Calu3 (cell line): ENCODE results near the gene EEF2. TPM values are rescaled to one million over a fixed set of nuclear protein-coding genes. Genes with fewer than 3 reads are reported as not detected.

Source experiments
- BruUV-seq: library from RNA; stranded (reverse); fragments of 400-500 nt; replicated peaks from 2 replicates; lab custom pipeline; 2021; lab: Mats Ljungman, UMichigan
- CTCF ChIA-PET: fragments of 300-600 bp; sonication (Branson Sonifier 250); formaldehyde crosslinking; loops from one replicate; lab custom pipeline; 2022; ENCODE audit warnings: antibody characterized with exemption; lab: Charles Lee
- DNase-seq: peaks from one replicate; pipeline ENCODE4 v3.0.0; 2022
- H3K27ac Mint-ChIP-seq: one replicate; pipeline ENCODE4 v1.8.0; 2022; ENCODE audit warnings: mixed read lengths; ENCODE audit not compliant: unreplicated experiment
- H3K27me3 Mint-ChIP-seq: one replicate; pipeline ENCODE4 v1.8.0; 2022; ENCODE audit warnings: mixed read lengths; ENCODE audit not compliant: unreplicated experiment
- H3K36me3 Mint-ChIP-seq: one replicate; pipeline ENCODE4 v1.8.0; 2022; ENCODE audit warnings: mild to moderate bottlenecking, moderate library complexity, mixed read lengths; ENCODE audit not compliant: insufficient read depth, unreplicated experiment
- H3K4me1 Mint-ChIP-seq: one replicate; pipeline ENCODE4 v1.8.0; 2022; ENCODE audit warnings: mild to moderate bottlenecking, low read depth, mixed read lengths; ENCODE audit not compliant: unreplicated experiment
- H3K4me3 Mint-ChIP-seq: one replicate; pipeline ENCODE4 v1.8.0; 2022; ENCODE audit warnings: mild to moderate bottlenecking, low read depth, moderate library complexity, mixed read lengths; ENCODE audit not compliant: unreplicated experiment
- H3K9me3 Mint-ChIP-seq: one replicate; pipeline ENCODE4 v1.8.0; 2022; ENCODE audit warnings: low read depth, mixed read lengths; ENCODE audit not compliant: unreplicated experiment
- CTCF ChIP-seq: fragments of 200-600 bp; IDR thresholded peaks from one replicate; pipeline ENCODE4 v1.8.0; 2022; ENCODE audit warnings: antibody characterized with exemption; ENCODE audit not compliant: unreplicated experiment
- intact Hi-C: fragments of 100-400 bp; cut with micrococcal nuclease; formaldehyde crosslinking; loops from one replicate; pipeline ENCODE4 v1.10.0; 2022; ENCODE audit not compliant: unreplicated experiment
- total RNA-seq: library from RNA; stranded (reverse); gene quantifications from 2 replicates; pipeline ENCODE4 v1.2.3, GENCODE V29; 2022

EEF2 gene
- total RNA-seq, 1 experiment from 2014 or later = 1,166 TPM

GRCh38 chr19:4019578-4019977 is 34.3 kb upstream of the EEF2 start:
- H3K9me3 Mint-ChIP-seq = no peaks in the 10 kb centered on the region
- no TSS peak for BruUV-seq
- intact Hi-C loops = no loop called here
- CTCF ChIA-PET = no interaction called here
- DNase-seq = no peak
- no peaks in the 10 kb centered on the region for H3K4me1 Mint-ChIP-seq
- no peak for TF ChIP-seq CTCF
- H3K27me3 Mint-ChIP-seq = no peaks in the 10 kb centered on the region
- H3K27ac Mint-ChIP-seq = no peak overlapping the region
- H3K4me3 Mint-ChIP-seq = no peak overlapping the region
- H3K36me3 Mint-ChIP-seq = peaks cover 32% of the 10 kb centered on the region

DNA sequence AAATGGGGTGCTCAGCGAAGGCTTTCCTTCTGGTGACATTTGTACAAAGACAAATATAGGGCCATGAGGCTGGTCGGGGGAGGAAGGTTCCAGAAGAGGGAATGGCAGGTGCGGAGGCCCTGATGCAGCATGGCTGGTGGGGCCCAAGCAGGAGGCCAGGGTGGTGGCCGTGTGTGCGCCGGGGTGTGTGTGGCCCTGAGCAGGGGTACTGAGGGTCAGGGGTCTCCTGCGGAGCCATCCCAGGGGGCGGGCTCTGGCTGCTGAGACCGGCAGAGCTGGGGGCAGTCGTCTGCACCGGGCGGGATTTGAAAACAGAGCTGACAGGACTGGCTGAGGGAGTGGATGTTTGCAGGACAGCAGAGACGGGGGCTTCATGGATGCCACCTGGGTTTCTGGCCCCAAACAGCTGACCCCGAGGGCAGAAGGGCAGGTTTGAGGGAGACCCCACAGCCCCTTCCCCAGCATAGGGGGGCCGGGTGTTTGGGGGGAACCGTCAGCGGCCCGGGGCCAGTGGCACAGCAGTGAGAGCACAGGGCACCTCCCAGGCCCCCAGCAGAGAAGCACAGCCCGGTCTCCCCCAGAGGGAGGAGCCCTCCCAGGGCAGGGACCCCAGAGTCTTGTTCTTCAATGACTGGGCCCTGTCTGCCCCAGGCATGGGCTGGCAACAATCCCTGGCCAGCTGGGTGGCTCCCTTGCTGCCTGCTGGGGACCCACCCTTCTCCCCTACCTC is 33.7 kb upstream of the EEF2 start:
- intact Hi-C loops = no loop called here
- no peaks in the 10 kb centered on the region for H3K27me3 Mint-ChIP-seq
- DNase-seq = no peak
- no peak for TF ChIP-seq CTCF
- no peaks in the 10 kb centered on the region for H3K4me1 Mint-ChIP-seq
- H3K9me3 Mint-ChIP-seq = no peaks in the 10 kb centered on the region
- CTCF ChIA-PET = no interaction called here
- H3K36me3 Mint-ChIP-seq = peaks cover 27% of the 10 kb centered on the region
- no TSS peak for BruUV-seq
- peak overlapping the region; percentile 19 for H3K27ac Mint-ChIP-seq
- H3K4me3 Mint-ChIP-seq = no peak overlapping the region

DNA sequence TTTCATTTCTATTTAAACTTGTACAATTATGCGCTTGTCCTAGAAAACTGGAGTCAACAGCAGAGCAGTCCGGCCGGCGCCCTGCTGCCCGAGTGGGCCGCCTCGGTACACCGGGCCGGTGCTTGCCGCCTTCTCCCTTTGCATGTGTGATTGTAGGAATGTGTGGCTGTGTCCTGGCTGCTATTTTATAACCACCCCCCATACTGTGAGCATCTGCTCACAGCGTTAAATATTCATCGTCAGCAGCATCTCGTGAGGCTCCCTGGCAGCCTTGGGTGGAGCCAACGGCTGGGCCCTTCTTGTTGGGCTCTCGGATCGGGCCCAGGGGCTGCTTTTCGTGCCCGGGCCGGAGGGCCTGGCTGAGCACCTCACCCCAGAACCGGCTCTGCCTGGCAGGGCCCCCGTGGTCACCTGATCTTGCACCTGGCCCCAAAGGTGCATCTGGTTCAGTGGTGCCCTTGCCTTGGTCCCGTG is 32.9 kb upstream of the EEF2 start:
- Mint-ChIP-seq H3K4me1 (no peaks in the 10 kb centered on the region), H3K27ac (peak overlapping the region; percentile 19), H3K36me3 (peaks cover 25% of the 10 kb centered on the region), H3K27me3 (no peaks in the 10 kb centered on the region), H3K9me3 (no peaks in the 10 kb centered on the region), H3K4me3 (no peak overlapping the region)
- TF ChIP-seq CTCF = no peak
- intact Hi-C loops = no loop called here
- CTCF ChIA-PET = no interaction called here
- no peak for DNase-seq
- BruUV-seq = no TSS peak

DNA sequence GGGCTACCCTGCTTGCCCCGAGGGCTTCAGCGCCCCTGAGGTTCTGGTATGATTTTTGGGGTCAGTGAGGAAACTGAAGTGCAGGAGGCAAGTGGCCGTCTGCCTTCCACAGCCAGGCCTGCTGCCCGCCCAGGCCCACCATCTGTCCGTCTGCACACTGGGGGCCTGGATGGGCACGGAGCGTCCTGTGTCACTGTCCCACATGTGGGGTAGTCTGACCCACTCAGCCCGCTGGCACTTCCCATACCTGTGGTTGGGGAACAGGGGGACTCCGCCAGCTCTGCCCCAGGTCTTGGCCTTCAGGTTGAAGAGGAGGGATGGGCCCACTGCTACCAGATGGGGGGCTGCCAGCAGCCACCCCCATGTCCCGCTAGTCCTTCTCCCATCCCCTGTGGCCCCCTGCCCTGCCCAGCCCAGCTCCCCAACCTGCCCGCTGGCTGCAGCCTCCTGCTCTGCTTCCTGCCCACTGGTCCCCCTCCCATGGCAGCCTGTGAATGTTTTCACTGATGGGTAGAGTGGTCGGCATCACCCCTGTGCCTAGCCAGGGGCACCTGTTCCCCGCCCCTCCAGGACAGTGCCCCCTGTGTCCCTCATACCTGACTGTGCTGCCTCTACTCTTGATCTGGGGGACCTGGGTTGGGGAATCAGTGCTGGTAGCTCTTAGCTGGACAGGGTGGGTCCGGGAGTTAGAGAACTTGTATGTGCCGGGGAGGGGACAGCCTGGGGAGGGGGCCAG is 31.8 kb upstream of the EEF2 start:
- H3K4me3 Mint-ChIP-seq = no peak overlapping the region
- no peak for DNase-seq
- no peaks in the 10 kb centered on the region for H3K9me3 Mint-ChIP-seq
- TF ChIP-seq CTCF = no peak
- intact Hi-C loops = no loop called here
- peaks cover 29% of the 10 kb centered on the region for H3K36me3 Mint-ChIP-seq
- CTCF ChIA-PET = interaction anchor here (0.6 kb wide), 1 partner anchor 47 kb away, joined by 6 read pairs; no protein-coding TSS in a partner anchor
- no peak overlapping the region for H3K27ac Mint-ChIP-seq
- BruUV-seq = no TSS peak
- no peaks in the 10 kb centered on the region for H3K4me1 Mint-ChIP-seq
- no peaks in the 10 kb centered on the region for H3K27me3 Mint-ChIP-seq
